HUDEP-2 (cell line): ENCODE data around the gene PCSK4.

Source experiments
- DNase-seq, 76 experiments: peaks; one replicate each; lab custom pipeline; 2025; ENCODE audit not compliant: unreplicated experiment in 76 of 76; lab: John Stamatoyannopoulos, UW

The PCSK4 gene

DNA sequence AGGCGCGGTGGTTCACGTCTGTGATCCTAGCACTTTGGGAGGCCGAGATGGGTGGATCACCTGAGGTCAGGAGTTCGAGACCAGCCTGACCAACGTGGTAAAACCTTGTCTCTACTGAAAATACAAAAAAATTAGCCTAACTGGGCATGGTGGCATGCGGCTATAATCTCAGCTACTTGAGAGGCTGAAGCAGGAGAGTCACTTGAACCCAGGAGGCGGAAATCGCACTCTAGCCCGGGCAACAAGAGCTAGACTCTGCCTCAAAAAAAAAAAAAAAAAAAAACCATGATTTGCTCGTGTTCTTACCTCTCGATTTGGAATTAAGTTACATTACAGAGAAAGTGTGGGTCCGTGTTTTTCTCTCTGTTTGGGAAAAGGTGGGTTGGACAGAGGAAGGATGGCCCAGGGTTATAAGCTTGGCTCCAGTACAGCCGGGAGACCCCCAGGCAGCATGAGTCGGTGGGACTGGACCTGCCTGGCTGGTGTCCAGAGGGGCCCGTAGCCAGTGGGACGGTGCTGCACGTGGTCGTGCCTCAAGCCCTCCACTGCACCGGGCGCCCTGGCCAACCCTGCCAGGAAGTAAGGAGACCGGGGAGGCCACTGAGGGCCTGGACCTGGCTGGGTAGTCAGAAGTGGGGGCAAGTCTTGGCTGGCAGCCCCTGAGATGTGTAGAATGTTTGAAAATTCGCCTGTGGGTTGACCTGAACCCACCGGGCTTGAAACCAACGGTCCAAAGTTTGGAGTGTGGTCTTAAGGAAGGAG is 48.3 kb downstream of the PCSK4 start:
- no peak for DNase-seq

DNA sequence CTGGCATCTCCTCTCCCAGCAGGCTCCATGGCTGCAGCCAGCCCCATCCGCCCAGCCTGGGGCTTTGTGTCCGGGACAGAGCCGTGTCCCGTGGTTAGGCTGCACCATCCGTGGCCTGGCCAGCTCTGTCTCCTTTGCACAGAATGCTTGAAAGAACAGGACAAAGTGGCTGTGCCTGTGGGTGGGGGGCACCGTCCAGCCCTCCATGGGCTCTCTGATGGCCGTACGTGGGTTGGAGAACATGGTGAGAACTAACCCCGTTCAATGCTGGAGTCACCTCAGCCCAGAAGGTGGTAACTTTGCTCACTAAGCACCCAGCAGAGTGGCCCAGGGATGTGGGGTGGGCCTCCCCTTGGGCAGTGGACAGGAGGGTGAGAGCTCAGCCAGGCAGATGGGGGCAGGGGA is 49.1 kb downstream of the PCSK4 start:
- DNase-seq, result no peak

DNA sequence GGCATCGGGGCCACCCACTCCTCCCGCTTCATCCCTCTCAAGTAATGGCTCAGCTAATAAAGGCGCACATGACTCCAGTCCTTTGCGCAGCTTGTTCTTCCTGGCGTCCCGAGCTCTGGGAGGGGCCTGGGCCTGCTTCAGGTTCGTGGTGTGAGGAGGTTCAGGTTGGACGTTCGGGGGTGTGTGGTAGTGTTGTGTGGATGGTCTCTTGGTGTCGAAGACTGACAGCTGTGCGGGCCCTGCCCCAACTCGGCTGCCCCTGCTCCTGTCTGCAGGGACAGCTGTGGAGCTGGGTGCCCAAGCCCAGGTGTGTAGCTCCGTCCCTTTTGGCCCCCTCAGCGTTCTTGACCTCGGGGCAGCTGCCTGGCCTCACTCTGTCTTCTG is 49.7 kb downstream of the PCSK4 start:
- no peak for DNase-seq

DNA sequence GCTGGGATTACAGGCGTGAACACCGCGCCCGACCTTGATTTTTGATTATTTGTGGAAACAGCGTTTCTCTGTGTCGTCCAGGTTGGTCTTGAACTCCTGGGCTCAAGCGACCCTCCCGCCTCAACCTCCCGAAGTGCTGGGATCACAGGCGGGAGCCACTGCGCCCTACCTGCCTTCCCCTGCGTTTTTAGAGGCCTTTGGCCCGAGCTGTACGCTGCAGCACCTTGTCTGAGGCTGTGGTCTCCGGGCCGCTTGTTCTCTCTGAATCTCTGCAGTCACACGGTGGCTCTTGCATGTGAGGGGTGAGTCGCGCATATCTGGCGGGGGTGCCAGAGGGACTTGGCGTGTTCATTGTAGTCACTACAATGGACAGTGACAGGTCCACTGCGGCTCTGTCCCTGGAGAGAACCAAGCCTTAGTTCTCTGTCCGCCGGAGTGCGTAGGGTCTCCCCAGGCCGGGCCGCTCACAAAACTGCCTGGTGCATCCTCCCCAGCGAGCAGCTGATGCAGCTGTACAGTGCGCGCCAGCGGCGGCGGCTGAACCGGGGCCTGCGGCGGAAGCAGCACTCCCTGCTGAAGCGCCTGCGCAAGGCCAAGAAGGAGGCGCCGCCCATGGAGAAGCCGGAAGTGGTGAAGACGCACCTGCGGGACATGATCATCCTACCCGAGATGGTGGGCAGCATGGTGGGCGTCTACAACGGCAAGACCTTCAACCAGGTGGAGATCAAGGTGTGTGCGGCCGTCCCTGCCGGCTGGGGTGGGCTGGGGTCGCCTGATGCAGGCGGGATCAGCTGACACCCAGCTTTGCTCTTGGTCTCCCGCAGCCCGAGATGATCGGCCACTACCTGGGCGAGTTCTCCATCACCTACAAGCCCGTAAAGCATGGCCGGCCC is 50.4 kb downstream of the PCSK4 start:
- peak in 2 of 76 experiments; percentile 24 to 25 for DNase-seq

DNA sequence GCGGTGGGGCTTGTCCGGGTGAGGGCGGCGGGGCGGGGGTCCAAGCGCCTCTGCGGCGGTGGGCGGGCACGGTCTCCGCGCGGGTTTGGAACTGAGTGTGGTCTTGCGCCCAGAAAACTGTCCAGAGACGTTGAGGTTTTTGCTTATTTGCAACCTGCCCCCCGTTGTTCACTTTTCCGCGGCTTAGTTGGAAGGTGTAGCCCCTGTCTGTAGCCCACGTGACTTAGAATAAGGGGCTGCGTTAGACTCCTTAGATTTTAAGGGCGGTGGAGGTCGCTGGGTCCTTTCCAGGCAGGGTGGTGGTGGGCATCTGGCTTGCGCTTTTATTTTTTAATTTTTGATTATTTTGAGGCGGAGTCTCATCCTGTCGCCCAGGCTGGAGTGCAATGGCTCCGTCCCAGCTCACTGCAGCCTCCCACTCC is 51.2 kb downstream of the PCSK4 start:
- DNase-seq, result peak in 2 of 76 experiments; percentile 43 to 52

DNA sequence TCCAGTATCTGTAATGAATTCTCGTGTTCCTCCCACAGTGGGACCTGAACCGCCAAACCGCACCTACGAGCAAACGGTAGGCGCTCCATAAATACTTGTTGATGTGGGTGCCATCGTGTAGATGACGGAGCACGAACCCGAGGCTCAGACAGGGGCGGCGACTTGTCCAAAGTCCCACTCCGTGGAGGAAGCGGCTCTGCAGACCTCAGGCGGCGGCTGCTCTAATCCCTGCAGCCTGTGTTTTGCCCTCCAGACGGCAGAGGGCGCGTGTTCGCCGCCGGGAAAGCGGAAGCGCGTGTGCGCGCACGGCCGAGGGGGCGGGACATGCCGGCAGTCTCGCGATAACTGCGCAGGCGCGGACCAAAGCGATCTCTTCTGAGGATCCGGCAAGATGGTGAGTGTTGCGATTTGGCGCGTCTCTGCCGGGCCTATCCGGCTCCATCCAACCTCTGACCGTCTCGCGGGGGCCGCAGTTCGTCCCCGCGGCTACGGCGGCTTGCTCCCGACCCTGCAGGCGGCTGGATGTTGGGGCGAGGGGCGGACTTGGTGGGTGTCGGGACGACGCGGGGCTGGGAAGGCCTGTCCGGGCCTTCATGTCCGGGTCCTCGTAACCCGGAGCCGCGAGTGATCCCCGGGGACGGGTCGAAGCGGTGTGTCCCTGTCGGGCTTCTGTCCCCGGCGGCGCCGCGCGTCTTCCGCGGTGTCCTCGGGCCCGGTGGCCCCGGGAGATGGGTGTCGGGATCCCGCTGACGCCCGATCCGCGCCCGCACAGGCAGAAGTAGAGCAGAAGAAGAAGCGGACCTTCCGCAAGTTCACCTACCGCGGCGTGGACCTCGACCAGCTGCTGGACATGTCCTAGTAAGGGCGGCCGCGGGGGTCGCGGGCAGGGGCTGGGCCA is 51.9 kb downstream of the PCSK4 start, which contains the start of gene RPS15:
TSS of gene RPS15 (plus strand) at position 362 of the 898 bp plus-strand sequence. CDS start at position 392, 30 bp downstream.
- DNase-seq, result peak in 74 of 76 experiments; percentile 47 to 98 (median 94)

DNA sequence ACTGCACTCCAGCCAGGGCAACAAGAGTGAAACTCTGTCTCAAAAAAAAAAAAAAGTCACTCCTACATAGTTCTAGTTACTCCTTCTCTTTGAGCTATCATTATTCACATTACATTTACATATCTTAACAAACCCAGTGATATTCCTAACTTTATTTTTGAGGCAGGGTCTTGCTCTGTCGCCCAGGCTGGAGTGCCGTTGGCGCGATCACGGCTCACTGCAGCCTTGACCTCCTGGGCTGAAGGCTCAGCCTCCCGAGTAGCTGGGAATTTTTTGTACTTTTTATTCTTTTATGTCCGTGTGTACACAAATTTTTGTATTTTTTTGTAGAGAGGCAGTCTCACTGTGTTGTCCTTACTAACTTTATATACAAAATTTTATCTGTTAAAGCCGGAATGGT is 52.5 kb downstream of the PCSK4 start:
- DNase-seq, result no peak

DNA sequence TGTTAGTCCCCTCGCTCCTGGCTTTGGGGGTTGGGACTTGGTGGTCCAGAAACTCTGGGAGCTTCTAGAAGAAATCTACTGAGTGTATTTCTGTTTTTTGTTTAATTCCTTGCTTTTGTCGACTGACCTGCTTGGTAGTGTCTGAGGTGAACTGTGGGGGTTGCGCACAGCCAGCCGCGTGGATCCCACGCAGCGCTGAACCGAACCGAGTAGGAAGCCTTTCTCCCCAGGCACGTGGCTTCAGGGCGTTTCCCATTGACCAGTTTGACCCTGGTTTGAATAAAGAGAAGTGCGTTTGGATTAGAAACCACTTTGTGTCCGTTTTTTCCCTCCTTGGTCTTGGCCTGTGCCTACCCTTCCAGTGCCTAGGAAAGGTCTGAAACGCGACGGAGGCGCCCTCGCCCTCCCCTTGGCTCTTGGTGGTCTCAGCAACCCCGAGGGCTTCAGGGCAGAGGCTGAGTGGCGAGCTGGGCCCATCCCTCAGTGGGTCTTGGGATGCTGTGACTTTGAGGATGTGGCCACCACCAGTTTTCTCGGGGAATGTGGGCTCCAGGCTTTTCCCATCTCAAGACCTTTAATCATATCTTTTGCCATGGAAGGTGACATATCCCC is 54.7 kb downstream of the PCSK4 start:
- no peak for DNase-seq

DNA sequence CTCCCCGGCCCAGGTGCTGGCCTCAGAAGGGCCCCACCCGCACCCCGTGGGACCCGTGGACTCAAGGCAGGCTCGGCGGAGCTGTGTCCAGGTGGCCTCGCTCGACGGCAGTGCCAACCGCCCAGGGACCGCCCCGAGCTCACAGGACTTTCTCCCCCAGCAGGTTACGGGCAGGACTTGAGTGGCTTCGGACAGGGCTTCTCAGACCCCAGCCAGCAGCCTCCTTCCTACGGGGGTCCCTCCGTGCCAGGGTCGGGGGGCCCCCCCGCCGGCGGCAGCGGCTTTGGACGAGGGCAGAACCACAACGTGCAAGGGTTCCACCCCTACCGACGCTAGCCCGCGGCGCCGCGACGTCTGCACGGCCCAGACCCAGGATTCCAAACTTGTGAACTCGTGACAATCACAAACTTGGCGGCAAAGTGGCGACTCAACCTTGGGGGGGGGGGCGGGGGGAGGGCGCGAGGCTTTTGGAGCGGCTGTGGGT is 55.5 kb downstream of the PCSK4 start:
- no peak for DNase-seq

DNA sequence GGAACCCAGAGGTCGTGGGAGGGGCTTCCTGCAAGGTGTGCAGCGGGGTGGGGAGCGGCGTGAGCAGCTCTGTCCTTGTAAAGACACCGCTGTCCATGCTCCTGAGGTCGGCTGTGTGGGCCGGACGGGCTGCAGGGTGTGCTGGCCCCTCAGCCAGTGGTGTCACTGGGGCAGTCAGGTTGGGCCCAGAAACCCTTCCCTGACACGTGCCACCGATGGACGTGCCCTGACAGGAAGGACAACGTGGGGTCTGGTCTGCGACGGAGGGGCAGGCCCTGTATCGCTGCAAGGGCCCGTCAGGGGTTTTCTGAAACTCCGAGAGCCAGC is 56.1 kb downstream of the PCSK4 start:
- no peak for DNase-seq

DNA sequence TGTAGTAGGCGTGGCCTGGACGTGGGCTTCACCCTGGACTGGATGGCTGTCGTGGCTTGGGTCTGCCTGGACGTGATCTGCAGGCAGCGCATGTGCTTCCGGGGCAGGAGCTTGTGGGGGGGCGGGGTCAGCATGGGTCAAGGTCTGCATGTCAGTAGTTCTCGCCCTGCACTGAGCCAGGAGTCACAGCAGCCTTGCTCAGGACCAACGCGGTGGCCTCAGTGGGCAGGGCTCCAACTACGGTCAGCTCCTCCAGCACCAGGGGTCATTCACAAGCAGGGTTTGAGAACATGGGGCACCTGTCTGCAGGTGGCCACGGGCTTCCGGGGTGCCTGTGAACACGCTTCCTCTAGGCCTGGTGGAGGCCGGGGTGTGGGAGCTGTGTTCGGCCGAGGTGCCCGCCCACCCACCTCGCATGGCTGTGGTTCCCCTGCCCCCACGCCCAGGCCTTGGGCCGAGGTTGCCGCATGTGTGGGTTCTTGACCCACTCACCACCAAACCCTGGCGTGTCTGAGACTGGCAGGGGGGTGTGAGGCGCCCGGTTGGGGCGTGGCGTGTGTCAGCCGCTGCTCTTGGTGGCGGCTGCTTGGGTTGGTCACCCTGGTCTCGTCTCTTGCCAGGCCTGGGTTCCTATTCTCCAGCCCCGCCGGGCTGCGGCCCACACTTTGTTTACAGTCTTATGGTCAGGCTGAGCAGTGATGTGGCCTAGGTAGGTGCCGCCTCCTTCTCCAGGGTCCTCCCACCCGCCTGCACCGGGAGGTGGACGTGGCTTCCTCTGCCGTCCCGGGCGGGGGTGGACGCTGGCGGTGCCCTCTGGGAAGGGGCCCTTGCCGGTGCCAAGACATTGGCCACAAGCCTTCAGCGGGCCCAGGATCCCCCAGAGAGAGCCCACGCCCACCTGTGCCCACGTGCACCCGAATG is 56.8 kb downstream of the PCSK4 start:
- DNase-seq, result no peak

DNA sequence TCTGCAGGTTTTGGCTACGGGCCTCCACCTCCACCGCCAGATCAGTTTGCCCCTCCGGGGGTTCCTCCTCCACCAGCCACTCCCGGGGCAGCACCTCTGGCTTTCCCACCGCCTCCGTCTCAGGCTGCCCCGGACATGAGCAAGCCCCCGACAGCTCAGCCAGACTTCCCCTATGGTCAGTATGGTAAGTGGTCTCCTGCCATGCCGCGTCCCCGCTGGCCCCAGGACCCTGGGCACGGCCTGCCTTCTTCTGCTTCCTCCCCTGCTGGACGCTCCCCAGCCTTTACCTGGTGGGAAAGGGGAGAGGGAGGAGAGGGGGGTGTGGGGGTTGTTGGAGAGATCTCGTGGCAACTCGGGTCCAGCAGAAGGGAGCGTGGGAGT is 57.7 kb downstream of the PCSK4 start:
- DNase-seq, result no peak

DNA sequence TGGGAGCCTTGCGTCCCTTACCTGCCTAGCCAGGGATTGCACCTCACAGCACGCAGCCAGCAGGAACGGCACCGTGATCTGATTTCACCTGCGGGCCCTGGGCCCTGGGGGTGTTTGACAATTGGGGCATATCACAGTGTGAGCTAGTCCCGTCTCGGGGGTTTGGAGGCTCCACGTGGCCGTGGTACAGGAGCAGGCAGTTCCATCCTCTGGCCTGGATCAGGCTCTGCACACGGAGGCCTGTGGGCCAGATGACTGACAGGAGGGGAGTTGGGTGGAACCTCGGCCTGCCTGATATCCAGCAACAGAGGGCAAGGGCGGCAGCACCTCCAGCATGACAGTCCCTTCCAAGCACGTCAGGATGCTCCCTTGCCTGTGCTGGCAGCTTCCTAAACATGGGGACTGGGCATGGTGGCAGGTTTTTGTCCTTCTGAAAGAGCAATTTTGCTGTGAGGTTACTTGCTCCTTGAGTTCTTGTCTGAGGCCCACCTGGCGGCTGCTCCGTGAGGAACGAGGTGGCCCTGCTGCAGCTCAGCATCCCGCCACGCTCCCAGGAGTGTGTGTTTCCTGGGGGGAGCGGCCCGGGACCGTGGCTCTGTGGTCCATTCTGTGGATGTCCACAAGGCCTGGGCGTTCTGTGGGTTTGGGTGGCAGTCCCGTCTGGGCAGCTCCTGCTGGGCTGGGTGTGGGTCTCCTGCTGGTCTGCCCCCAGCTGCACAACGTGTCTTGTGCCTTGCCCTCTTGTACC is 58.2 kb downstream of the PCSK4 start:
- DNase-seq, result no peak
